PC-9 (cell line): Measurements from ENCODE around the gene UPF2. TPM values are rescaled to one million over a fixed set of nuclear protein-coding genes. Genes with fewer than 3 reads are reported as not detected.

ENCODE experiments used
- BruUV-seq: library from RNA; stranded (reverse); fragments of 400-500 nt; replicated peaks from 2 replicates; lab custom pipeline; 2021; lab: Mats Ljungman, UMichigan
- CTCF ChIA-PET: fragments of 300-600 bp; sonication (Branson Sonifier 250); formaldehyde crosslinking; loops from one replicate; lab custom pipeline; 2022; ENCODE audit warnings: antibody characterized with exemption; lab: Charles Lee
- POLR2A ChIA-PET: fragments of 300-600 bp; sonication (Branson Sonifier 250); formaldehyde crosslinking; loops from one replicate; lab custom pipeline; 2022; ENCODE audit warnings: antibody characterized with exemption; ENCODE audit not compliant: unreplicated experiment; lab: Charles Lee
- DNase-seq, 2 experiments: peaks; one replicate each; pipeline versions ENCODE4 v3.0.0 to v3.0.0-alpha.2; 2015 to 2022; ENCODE audit warnings: mixed read lengths in 1 of 2
- H2AFZ ChIP-seq: fragments of 200-600 bp; sonication (generic); 2 replicates; pipeline ENCODE4 v1.8.1; 2017; ENCODE audit warnings: antibody characterized with exemption
- H3F3A ChIP-seq: fragments of 200-600 bp; sonication (generic); 2 replicates; pipeline ENCODE4 v1.8.1; 2017; ENCODE audit warnings: antibody characterized with exemption, mild to moderate bottlenecking, low read depth; ENCODE audit not compliant: insufficient read depth
- H3K27ac ChIP-seq: fragments of 200-600 bp; sonication (generic); 2 replicates; pipeline ENCODE4 v1.6.1; 2016; ENCODE audit warnings: mixed run types
- H3K27me3 ChIP-seq: fragments of 200-600 bp; sonication (generic); 2 replicates; pipeline ENCODE4 v1.6.1; 2016; ENCODE audit warnings: low read depth, mixed run types; ENCODE audit not compliant: insufficient read depth
- H3K36me3 ChIP-seq: fragments of 200-600 bp; sonication (generic); 2 replicates; pipeline ENCODE4 v1.6.1; 2016; ENCODE audit warnings: low read depth, mixed run types
- H3K4me1 ChIP-seq: fragments of 200-600 bp; sonication (generic); replicated peaks from 2 replicates; pipeline ENCODE4 v1.6.1; 2016; ENCODE audit warnings: mixed run types; ENCODE audit not compliant: insufficient read depth
- H3K4me2 ChIP-seq: fragments of 200-600 bp; sonication (generic); 2 replicates; pipeline ENCODE4 v1.6.1; 2017; ENCODE audit warnings: mixed run types
- H3K4me3 ChIP-seq: fragments of 200-600 bp; sonication (generic); 2 replicates; pipeline ENCODE4 v1.6.1; 2016; ENCODE audit warnings: mixed run types
- H3K79me2 ChIP-seq: fragments of 200-600 bp; sonication (generic); 2 replicates; pipeline ENCODE4 v1.6.1; 2017; ENCODE audit warnings: low read depth, mixed run types
- H3K9me2 ChIP-seq: fragments of 200-600 bp; sonication (generic); 2 replicates; pipeline ENCODE4 v1.8.1; 2017; ENCODE audit warnings: mild to moderate bottlenecking; ENCODE audit not compliant: insufficient read depth
- H3K9me3 ChIP-seq: fragments of 200-600 bp; sonication (generic); 2 replicates; pipeline ENCODE4 v1.8.1; 2016; ENCODE audit warnings: low read depth; ENCODE audit not compliant: insufficient read depth
- H4K20me1 ChIP-seq: fragments of 200-600 bp; sonication (generic); 2 replicates; pipeline ENCODE4 v1.8.1; 2017; ENCODE audit not compliant: insufficient read depth
- CTCF ChIP-seq: fragments of 200-600 bp; sonication (generic); conservative IDR thresholded peaks from 2 replicates; pipeline ENCODE4 v1.6.1; 2017; ENCODE audit warnings: mixed run types, antibody characterized with exemption, mild to moderate bottlenecking, moderate library complexity
- EZH2 ChIP-seq: fragments of 200-600 bp; sonication (generic); IDR thresholded peaks from 2 replicates; pipeline ENCODE4 v1.8.0; 2017; ENCODE audit warnings: antibody characterized with exemption, low read depth
- intact Hi-C: fragments of 100-400 bp; cut with micrococcal nuclease; formaldehyde crosslinking; loops from one replicate; pipeline ENCODE4 v1.10.0; 2022; ENCODE audit not compliant: unreplicated experiment
- total RNA-seq: library from RNA; stranded (reverse); gene quantifications from 2 replicates; pipeline ENCODE4 v1.2.3, GENCODE V29; 2021

The UPF2 gene
- total RNA-seq, 1 experiment from 2014 or later = 25.9 TPM

- TF ChIP-seq CTCF = no peak
- TF ChIP-seq EZH2 = no peak
- no peaks in the 10 kb centered on the region for H3K9me3 ChIP-seq
- no peak overlapping the region for H3K4me2 ChIP-seq
- H3K79me2 ChIP-seq = no peaks in the 10 kb centered on the region
- CTCF ChIA-PET = interaction anchor here (0.6 kb wide), 1 partner anchor 24 kb away, joined by 3 read pairs; no protein-coding TSS in a partner anchor
- no peak overlapping the region for H2AFZ ChIP-seq
- H3K9me2 ChIP-seq = no peaks in the 10 kb centered on the region
- no peaks in the 10 kb centered on the region for H3F3A ChIP-seq
- H3K27ac ChIP-seq = no peak overlapping the region
- POLR2A ChIA-PET = no interaction called here
- no peaks in the 10 kb centered on the region for H4K20me1 ChIP-seq
- no peak for DNase-seq
- peaks cover 14% of the 10 kb centered on the region for H3K36me3 ChIP-seq
- no peaks in the 10 kb centered on the region for H3K27me3 ChIP-seq
- no TSS peak for BruUV-seq
- no peak overlapping the region for H3K4me3 ChIP-seq
- no peaks in the 10 kb centered on the region for H3K4me1 ChIP-seq
- intact Hi-C loops = no loop called here
These were observed 80.4 kb downstream of the UPF2 start for GRCh38 chr10:11962176-11962575.

GRCh38 chr10:11961771-11962170, 80.8 kb downstream of the UPF2 start:
- ChIA-PET CTCF (interaction anchor here (0.6 kb wide), 1 partner anchor 25 kb away, joined by 3 read pairs; no protein-coding TSS in a partner anchor), POLR2A (no interaction called here)
- no peak overlapping the region for H3K4me3 ChIP-seq
- no peaks in the 10 kb centered on the region for H4K20me1 ChIP-seq
- no peaks in the 10 kb centered on the region for H3K9me2 ChIP-seq
- no peaks in the 10 kb centered on the region for H3K27me3 ChIP-seq
- H3K4me1 ChIP-seq = no peaks in the 10 kb centered on the region
- intact Hi-C loops = no loop called here
- H2AFZ ChIP-seq = no peak overlapping the region
- H3K9me3 ChIP-seq = no peaks in the 10 kb centered on the region
- H3K27ac ChIP-seq = no peak overlapping the region
- TF ChIP-seq EZH2 (no peak), CTCF (no peak)
- no peaks in the 10 kb centered on the region for H3F3A ChIP-seq
- no peak overlapping the region for H3K4me2 ChIP-seq
- DNase-seq = no peak
- peaks cover 9% of the 10 kb centered on the region for H3K36me3 ChIP-seq
- BruUV-seq = no TSS peak
- H3K79me2 ChIP-seq = no peaks in the 10 kb centered on the region

- H3K27me3 ChIP-seq = no peaks in the 10 kb centered on the region
- no peaks in the 10 kb centered on the region for H4K20me1 ChIP-seq
- no peaks in the 10 kb centered on the region for H3K79me2 ChIP-seq
- no peak overlapping the region for H3K4me2 ChIP-seq
- no peaks in the 10 kb centered on the region for H3K9me3 ChIP-seq
- ChIA-PET CTCF (interaction anchor here (0.6 kb wide), 1 partner anchor 383 kb away, joined by 7 read pairs; no protein-coding TSS in a partner anchor), POLR2A (no interaction called here)
- H3K9me2 ChIP-seq = no peaks in the 10 kb centered on the region
- H3K36me3 ChIP-seq = peaks cover 8% of the 10 kb centered on the region; the same call in 1 of the 2 replicates
- no peaks in the 10 kb centered on the region for H3K4me1 ChIP-seq
- H3F3A ChIP-seq = no peaks in the 10 kb centered on the region
- H2AFZ ChIP-seq = no peak overlapping the region
- intact Hi-C loops = no loop called here
- no peak overlapping the region for H3K27ac ChIP-seq
- no peak overlapping the region for H3K4me3 ChIP-seq
- no peak for TF ChIP-seq CTCF
- TF ChIP-seq EZH2 = no peak
- DNase-seq = no peak
- BruUV-seq = no TSS peak
These were observed 82.6 kb downstream of the UPF2 start for GRCh38 chr10:11959966-11960365.
